T-helper 22 cell (primary cell): ENCODE results near the gene TIGD6.
"Not testable (repeated sequence)": the region's sequence is repeated elsewhere in the genome, so short reads cannot be mapped to it uniquely, and the experiment has no call there.

Experiments used
- DNase-seq: peaks from one replicate; pipeline ENCODE4 v3.0.0-alpha.2; 2020; ENCODE audit warnings: low read depth

The TIGD6 gene

DNA sequence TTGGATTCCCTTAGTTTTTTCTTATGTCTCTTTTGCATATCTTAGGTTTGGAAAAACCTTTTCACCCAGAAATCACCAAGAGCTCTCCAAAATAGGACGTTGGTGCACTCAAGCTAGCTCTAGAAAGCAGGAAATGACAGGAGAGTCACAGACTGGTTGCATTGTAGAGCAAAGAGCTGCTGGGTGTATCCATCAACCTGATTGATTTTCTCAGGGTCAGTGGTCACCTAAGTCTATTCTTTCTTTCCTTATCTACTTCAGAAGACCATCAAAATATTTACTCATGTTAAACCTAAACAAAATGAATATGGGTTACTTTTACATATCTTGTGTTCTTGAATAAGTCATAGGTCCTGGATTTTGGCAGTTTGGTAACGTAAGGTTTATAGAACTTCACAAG is 25.0 kb downstream of the TIGD6 start:
- DNase-seq, result no peak

DNA sequence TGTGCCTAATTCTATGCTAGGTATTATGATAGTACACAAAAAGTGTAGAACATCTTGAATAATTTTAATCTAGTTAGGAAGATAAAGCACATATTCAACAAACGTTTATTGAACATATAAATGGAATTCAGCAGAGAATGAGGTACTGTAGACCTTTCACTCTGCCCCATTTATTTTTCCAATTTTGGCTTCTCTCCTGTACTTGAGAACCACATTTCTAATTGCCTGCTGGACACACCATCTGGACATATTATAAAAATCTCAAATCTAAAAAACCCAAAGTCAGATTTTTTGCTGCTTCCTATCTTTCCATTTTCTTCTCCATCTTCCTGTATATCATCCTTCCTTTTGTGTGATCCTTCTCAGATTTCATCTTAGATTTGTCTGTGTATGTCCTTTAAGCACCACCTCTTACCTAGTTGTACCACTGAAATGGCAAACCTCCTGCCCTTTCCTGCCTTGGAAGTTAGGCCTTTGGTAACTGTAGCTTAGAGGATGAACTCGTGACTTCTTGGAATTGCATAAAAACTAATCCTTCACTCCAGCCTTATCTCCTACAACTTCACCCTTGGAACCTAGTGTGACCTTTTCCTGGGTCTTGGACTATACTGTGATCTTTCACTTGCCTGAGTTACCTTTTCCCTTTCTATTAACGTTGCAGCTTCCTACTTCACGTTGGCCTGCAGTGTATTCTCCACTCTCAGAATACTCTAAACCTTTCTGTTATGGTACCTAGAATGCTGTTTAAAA is 31.1 kb downstream of the TIGD6 start:
- DNase-seq, result no peak

DNA sequence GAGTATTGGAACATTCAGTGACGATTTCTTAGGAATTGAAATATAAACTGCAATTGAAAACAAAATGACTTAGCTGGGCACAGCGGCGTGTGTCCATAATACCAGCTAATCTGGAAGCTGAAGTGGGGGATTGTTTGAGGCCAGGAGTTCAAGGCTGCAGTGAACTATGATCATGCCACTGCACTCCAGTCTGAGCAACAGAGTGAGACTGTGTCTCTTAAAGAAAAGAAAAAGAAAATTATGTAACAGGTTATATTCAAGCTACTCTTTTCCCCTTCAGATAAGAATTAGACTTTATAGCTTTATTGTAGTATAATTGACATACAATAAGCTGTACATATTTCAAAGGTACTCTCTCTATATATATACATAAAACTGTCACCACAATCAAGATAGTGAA is 33.5 kb downstream of the TIGD6 start:
- DNase-seq, result no peak

DNA sequence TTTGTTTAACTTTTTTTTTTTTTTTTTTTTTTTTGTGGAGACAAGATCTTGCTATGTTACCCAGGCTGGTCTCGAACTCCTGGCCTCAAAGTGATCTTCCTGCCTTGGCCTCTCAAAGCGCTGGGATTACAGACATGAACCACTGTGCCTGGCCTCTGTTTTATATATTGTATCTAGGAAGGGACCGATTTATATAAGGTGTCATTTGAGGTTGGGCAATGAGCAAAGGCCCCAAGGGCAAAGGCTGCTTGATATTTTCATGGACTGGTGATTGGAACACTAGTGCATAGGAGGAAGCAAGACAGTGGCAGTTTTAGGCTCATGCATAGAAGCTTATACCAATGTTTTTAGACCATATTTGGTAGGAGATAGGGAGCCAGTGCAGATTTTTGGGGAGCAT is 36.7 kb downstream of the TIGD6 start:
- no peak for DNase-seq

DNA sequence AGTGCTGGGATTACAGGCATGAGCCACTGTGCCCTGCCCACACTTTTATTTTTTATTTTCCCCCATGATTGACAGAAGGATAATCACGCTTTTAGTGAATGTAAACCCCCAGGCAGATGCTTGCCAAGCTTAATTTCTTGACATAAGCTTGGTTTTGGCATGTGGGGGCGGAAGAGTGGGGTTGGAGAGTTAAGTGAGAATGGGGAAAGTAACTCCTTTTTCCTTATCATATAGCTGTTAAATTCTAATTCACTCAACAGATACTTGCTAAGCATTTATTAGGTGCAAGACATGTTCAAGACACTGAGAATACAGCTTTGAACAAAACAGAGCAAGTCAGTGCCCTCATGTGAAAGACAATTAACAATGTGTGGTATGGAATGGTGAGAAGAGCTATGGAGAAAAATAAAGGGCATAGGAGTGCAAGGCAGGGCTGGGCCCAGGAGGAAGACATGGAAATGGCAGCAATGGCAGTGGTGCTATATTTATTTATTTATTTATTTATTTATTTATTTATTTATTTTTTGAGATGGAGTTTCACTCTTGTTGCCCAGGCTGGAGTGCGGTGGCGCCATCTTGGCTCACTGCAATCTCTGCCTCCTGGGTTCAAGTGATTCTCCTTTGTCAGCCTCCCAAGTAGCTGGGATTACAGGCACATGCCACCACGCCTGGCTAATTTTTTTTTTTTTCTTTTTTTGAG is 37.7 kb downstream of the TIGD6 start:
- DNase-seq, result no peak

DNA sequence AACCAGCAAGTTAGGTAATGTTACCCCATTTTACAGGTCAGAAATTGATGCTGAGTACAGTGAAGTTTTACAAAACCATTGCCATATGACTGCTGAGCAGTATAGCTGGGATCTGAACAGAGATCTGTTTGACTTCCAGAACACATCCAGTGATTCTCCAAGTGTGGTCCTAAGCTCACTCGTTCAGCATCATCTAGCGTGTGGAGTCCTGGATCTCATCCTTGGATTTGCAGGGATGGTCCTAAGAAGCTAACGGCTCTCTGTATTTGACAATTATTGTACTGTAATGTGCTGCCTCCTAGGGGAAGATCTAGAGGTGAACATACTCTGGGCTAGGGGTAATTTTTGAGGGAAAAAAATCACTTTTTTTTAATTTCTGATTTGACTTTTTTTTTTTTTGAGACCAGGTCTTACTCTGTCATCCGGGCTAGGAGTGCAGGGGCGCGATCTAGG is 38.5 kb downstream of the TIGD6 start:
- no peak for DNase-seq

DNA sequence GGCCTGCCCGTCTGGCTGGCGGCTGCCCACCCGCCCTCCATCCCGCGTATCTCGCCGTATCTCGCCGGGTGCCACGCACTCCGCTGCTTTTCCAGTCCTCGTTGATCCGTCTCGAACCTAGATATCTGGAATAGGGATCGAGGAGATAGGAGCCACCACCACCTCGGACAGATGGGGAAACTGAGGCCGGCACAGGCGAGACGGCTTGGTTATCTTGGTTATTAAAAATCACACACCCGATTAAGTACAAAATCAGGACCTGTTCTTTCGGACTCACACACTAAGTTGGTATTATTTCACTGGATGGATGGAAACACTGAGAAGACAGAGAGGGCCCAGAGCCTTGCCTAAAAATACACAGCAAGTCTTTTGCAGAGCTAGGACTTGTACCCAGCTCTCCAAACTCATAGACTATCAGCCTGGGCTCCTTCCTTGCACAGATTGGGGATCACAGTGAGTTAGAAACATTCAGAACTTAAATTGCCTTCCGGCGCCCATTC is 39.2 kb downstream of the TIGD6 start:
- DNase-seq, result no peak

DNA sequence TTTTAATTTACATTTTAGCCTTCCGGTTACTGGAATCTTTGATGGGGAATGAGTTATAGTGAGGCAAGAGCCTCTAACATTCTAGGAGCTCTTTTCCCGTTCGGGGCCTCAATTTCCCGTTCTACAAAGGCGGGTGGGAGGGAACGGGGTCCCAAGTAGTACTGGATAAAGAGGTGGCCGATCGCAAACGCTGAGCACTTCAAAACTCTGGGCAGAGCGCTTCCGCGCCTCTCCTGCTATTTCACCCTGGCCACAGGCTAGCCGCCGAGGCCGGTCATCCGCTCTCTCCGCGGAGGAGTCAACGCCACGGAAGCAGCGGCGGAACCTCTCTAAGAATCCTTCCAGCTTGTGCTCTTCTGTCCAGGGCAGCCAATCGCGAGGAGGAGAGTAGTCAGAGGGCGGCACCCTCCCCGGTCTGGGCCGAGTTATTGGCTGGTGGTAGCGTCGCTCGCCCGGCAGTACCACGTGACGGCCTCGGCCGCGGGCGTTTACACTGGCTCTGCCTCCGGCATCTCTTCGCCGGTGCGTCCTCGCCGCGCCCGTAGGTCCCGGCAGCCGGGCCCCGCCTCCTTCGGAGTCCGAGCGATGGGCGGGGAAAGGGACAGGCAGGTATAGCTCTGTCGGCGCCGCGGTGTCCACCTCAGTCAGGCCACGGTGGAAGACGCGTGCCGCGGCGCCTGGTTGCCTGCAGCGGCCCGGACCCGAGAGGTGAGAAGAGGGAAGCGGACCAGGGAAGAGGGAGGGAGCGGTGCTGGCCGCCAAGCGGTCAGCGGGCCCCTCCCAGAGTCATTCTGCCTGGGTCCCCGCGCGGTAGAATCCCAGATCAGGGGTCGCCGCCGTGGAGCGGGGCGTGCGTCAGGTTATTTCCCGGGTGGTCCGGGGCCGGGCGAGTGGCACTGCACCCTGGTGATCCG is 39.9 kb downstream of the TIGD6 start, which contains the start of gene SLC26A2:
Gene SLC26A2 (plus strand): TSS at position 487 of the 914 bp plus-strand sequence. CDS start 16,895 bp downstream, outside the sequence.
- peak; percentile 90 for DNase-seq

DNA sequence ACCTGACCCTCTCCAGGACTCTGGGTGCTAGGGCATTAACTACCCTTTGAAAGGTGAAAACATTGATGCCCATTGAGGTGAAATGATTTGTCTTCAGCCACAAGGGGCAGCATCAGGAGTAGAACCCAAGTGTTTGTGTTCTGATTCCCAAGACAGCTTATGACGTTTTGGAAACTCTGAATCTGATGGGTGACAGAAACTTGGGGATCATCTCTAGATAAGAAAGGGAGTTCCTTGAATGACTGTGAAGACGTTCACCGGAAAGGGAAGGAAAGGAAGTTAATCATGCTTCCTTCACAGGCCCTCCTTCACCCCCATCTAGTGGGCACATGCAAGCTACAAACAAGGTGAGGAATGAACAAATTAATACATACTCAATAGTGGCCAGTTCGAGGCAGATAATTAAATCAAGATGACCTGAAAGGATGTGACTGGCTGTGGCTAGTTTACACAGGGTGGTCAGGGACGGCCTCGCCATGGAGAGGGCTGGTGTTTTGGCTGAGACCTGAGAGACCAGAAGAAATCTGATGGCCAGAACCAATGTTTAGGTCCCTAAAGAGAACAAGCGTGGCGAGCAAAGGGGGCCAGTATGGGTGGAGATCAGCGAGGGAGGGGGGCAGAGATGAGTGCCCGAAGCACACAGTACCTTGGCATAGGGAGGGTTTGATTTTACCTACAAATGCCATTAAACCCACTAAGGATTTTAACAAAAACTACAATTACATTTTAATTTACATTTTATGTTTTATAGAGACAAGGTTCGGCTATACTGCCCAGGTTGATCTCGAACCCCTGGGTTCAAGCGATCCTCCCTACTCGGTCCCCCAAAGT is 40.8 kb downstream of the TIGD6 start:
- peak; percentile 30 for DNase-seq

DNA sequence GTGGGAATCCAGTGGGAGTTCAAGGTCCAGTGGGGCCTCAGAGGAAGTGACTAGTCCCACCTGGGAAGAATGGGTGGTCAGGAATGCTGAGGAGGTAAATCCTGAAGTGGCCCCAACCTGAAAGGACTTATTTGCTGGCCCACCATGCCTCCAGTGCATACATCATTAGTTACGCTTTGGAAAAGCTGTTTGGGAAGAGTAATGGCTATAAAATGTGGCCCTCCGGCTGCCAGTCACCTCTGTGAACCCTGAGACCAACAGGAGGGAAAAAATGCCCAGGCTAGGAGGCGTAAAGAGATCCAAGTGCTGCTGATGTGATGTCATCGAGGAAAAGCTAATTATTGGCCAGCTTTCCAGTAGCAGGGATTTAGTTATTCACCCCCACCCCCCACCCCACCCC is 42.6 kb downstream of the TIGD6 start:
- no peak for DNase-seq

DNA sequence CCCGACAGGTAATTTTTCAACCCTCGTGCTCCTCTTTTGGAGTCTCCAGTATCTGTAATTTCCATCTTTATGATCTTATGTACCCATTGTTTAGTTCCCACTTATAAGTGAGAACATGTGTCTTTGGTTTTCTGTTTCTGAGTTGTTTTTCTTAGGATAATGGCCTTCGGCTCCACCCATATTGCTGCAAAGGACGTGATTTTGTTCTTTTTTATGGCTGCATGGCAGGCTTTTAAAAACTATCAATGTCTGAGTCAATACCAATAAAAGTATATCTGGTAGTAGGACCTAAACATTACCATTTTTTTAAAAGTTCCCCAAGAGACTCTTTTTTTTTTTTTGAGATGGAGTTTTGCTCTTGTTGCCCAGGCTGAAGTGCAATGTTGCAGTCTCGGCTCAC is 43.8 kb downstream of the TIGD6 start:
- no peak for DNase-seq

DNA sequence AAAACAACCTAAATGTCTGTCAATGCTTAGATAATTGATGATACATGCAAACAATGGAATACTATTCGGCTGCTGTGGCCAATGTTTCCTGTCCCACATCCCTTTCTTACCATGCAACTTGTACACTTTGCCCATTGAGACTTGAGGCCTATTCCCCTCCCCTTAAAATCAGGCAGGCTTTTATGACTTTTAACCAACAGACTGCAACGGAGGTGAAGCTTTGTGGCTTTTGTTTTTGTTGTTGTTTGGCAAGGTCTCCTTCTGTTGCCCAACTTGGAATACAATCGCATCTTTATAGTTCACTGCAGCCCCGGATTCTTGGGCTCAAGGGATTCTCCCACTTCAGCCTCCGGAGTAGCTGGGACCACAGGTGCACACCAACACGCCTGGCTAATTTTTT is 45.7 kb downstream of the TIGD6 start:
- no peak for DNase-seq

DNA sequence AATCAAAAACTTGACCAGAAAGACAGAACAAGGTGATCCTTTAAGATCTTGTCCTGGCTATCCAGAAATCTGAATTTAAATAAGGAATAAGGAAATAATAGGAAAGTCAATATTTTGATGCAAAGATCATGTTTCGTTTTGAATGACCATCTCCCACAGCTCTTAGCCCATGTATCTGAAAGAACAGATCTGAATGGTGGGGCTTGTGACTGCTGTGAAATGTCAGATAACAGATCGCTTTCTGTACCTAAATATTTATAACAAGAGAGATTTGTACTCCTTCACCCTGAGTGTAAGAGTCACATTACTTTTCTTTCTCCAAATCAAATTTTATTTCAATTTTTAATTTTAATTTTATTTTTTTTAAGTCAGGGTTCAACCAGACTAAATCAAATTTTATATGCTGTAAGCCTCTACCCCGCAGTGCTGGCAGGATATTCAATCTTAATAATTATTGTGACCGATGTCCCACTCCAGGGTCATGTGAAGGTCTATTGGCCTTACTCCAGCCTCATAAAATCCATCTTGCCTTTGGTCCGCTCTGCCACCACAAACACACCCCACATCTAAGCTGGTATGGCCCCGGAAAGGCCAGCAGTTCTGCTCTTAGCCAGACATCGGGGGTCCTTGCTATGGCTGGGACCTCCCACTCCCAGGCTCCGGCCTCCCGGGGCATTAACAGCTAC is 46.9 kb downstream of the TIGD6 start:
- no peak for DNase-seq

DNA sequence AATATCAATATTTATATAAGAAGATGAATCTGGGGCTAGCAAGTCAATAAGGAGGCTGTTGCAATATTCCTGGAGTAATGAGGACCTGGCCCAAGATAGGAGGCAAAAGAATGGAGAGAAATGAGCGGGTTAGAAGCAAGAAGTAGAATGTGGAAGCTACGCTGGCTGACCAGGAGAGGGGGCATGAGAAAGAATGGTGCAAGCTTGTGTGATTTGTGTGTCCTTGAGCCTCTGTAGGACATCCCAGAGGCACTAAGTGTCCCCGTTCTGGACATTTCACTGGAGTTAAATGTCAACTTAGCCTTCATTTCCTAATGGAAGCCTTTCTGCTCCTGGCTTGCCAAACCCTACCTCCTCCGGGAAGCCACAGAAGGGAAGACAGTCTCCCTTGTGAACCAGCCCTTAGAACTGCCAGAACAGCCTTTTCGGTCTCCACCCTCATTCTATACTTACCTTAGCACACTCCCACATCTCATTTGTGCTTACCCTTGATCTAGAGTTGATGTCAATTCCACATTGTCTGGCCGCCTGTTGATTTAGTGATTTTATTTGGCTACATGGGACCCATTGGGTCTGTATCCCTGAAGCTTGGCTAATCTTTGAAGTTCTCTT is 49.2 kb downstream of the TIGD6 start:
- DNase-seq, result no peak

DNA sequence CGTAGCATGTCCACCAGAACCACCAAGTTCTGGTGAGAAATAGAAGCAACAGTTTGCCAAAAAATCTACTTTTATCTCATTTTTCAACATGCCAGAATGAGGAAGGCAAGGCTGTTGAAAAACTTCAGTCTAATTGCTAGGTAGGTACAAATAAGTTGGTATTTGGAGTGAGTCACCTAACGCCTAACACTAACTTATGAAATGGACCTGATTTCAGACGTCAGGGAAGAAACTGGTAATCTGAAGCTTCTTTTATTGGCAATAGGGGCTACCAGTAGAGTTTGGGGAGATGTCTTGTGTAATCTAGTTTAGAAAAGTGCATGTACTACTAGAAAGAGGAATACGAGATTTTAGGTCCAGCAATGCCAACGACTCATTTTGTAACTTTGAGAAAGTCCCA is 51.5 kb downstream of the TIGD6 start:
- no peak for DNase-seq

DNA sequence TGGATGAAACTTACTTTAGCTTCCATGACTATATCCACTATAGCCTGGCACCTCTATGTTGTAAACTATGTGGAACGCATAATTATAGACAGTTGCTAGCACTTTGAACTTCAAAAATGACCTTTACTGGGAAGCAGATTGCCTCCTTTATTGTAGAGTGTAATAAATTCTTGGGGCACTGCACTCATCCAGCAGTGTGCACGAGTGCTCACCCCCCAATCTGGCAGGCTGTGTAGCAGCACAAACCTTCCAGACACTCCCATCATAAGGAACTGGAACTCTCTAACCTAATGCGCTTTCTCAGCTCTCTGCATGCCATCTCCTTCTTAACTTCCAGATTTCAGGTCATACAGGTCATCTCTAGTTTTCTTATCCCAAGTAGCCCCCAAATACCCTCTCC is 54.3 kb downstream of the TIGD6 start:
- no peak for DNase-seq

DNA sequence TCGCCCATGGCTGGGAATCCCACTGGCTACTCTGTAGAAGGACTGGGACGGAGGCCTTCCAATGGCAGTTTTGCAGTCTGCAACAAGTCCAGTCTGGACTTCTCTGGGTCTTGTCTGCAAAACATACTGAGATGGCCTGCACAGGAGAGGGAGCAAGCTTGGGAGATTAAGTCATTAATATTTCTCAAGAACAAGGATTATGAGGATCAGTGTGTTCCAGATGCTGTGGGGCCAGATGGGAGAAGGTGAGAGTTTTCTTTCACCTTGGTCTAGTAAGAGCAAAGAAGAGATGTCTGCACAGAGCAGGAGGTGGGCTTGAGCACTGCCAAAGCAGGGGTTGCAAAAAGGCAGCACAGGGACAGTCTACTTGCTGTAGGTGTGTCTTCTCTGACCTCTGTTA is 55.8 kb downstream of the TIGD6 start, which contains the start of gene PDE6A:
Gene PDE6A (minus strand): TSS at position 128 of the 400 bp plus-strand sequence. CDS start 120 bp downstream, at position 8.
- DNase-seq, result no peak

DNA sequence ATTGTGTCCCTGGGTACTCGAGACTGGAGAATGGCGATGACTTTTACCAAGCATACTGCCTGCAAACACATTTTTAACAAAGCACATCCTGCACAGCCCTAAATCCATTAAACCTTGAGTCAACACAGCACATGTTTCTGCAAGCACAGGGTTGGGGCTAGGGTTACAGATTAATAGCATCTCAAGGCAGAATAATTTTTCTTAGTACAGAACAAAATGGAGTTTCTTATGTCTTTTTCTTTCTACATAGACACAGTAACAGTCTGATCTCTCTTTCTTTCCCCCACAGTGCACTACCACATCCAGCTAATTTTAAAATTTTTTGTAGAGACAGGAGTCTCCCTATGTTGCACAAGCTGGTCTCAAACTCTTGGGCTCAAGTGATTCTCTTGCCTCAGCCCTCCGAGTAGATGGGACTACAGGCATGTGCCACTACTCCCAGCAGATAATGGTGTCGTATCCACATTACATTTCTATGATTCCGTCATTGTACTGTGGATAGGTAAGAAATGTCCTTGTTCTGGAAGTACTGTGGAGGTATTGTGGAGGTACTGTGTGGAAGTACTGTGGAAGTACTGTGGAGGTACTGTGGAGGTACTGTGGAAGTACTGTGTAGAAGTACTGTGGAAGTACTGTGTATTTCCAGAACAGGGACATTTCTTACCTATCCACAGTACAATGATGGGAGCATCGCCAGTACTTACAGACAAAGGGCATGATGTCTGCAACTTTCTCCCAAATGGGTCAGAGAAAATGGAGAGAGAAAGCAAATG is 57.1 kb downstream of the TIGD6 start:
- DNase-seq, result not testable (repeated sequence)
